K562 (cell line): ENCODE results near the gene ARFRP1. TPM values are rescaled to one million over a fixed set of nuclear protein-coding genes. Genes with fewer than 3 reads are reported as not detected.

Experiments
- ATF6 ChIP-seq: sonication (generic); formaldehyde crosslinking; IDR thresholded peaks from 2 replicates; pipeline ENCODE4 v1.4.0; 2020; ENCODE audit warnings: mild to moderate bottlenecking, missing genetic modification reagents
- ATF7 ChIP-seq: fragments of 450-650 bp; IDR thresholded peaks from 2 replicates; pipeline ENCODE4 v1.7.1; 2014; ENCODE audit warnings: mild to moderate bottlenecking, moderate library complexity
- BHLHE40 ChIP-seq: IDR thresholded peaks from 2 replicates; pipeline ENCODE4 v1.6.1; 2011; ENCODE audit warnings: low read length, improper control_type of control experiment
- FOXK2 ChIP-seq, 2 experiments: fragments of 450-650 bp; IDR thresholded peaks in 1 of 2; conservative IDR thresholded peaks in 1 of 2; 2 replicates each; pipeline ENCODE4 v1.6.1; 2016; ENCODE audit warnings: low read depth in 2 of 2, mild to moderate bottlenecking in 1 of 2
- FOXM1 ChIP-seq, 2 experiments: fragments of 450-650 bp in 1 of 2; sonication (generic) in 1 of 2; formaldehyde crosslinking in 1 of 2; IDR thresholded peaks; 2 replicates each; pipeline versions ENCODE4 v1.6.1 to v1.9.0; 2017 to 2022; ENCODE audit warnings: low read depth in 2 of 2, mild to moderate bottlenecking in 2 of 2, missing genetic modification reagents in 1 of 2, moderate library complexity in 1 of 2
- HMGN3 ChIP-seq: IDR thresholded peaks from 2 replicates; pipeline ENCODE4 v1.6.1; 2011; ENCODE audit warnings: borderline replicate concordance, low read depth, mild to moderate bottlenecking, mixed read lengths, low read length; ENCODE audit not compliant: insufficient read length; ENCODE audit errors: extremely low read depth
- L3MBTL2 ChIP-seq: fragments of 450-650 bp; IDR thresholded peaks from 2 replicates; pipeline ENCODE4 v1.6.1; 2016; ENCODE audit warnings: mild to moderate bottlenecking, moderate library complexity
- POLR2G ChIP-seq: fragments of 200-400 bp; formaldehyde crosslinking; IDR thresholded peaks from 2 replicates; pipeline ENCODE4 v1.6.1; 2017; ENCODE audit warnings: low read depth, mild to moderate bottlenecking, antibody characterized with exemption, low read length, moderate library complexity
- RBM22 ChIP-seq: fragments of 200-400 bp; formaldehyde crosslinking; IDR thresholded peaks from 2 replicates; pipeline ENCODE4 v1.6.1; 2018; ENCODE audit warnings: low read length, low read depth; ENCODE audit not compliant: poor library complexity, severe bottlenecking
- SETDB1 ChIP-seq: IDR thresholded peaks from one replicate; pipeline ENCODE4 v1.6.1; 2012; ENCODE audit warnings: low read length, control low read depth, inconsistent platforms
- SIX5 ChIP-seq, 2 experiments: IDR thresholded peaks; 2 replicates each; pipeline ENCODE4 v1.6.1; 2011; ENCODE audit warnings: low read length in 2 of 2, borderline replicate concordance in 1 of 2, low read depth in 1 of 2, mild to moderate bottlenecking in 1 of 2, moderate library complexity in 1 of 2; ENCODE audit not compliant: insufficient read depth in 1 of 2
- SMARCC2 ChIP-seq: fragments of 450-650 bp; IDR thresholded peaks from 2 replicates; pipeline ENCODE4 v1.6.1; 2017; ENCODE audit warnings: antibody characterized with exemption, moderate library complexity, mild to moderate bottlenecking, low read depth
- TEAD4 ChIP-seq, 2 experiments: sonication (generic) in 1 of 2; formaldehyde crosslinking in 1 of 2; IDR thresholded peaks; 2 replicates each; pipeline versions ENCODE4 v1.6.1 to v1.8.0; 2012 to 2022; ENCODE audit warnings: borderline replicate concordance in 1 of 2, inconsistent platforms in 1 of 2, low read length in 1 of 2, mild to moderate bottlenecking in 1 of 2, missing genetic modification reagents in 1 of 2
- THAP7 ChIP-seq: fragments of 250-450 bp; sonication (Bioruptor Pico); IDR thresholded peaks from 2 replicates; pipeline ENCODE4 v1.5.0; 2021
- TRIM25 ChIP-seq: fragments of 450-650 bp; IDR thresholded peaks from 2 replicates; pipeline ENCODE4 v1.7.0; 2016; ENCODE audit warnings: borderline replicate concordance
- UBTF ChIP-seq, 2 experiments: IDR thresholded peaks; 2 replicates each; pipeline ENCODE4 v1.6.1; 2012; ENCODE audit warnings: improper control_type of control experiment in 2 of 2, low read depth in 2 of 2, low read length in 2 of 2, borderline replicate concordance in 1 of 2
- ZNF263 ChIP-seq: sonication (generic); formaldehyde crosslinking; IDR thresholded peaks from 2 replicates; pipeline ENCODE4 v1.8.0; 2022; ENCODE audit warnings: mild to moderate bottlenecking, missing genetic modification reagents, borderline replicate concordance
- ZNF583 ChIP-seq: fragments of 250-450 bp; sonication (Bioruptor Pico); IDR thresholded peaks from 2 replicates; pipeline ENCODE4 v1.4.0; 2020
- polyA plus RNA-seq, 8 experiments: library from polyadenylated mRNA; depleted of rRNA in 4 of 8; stranded (reverse) in 5 of 8; unstranded in 3 of 8; fragments of >200 nt; fragmentation: Nextera tagmentation in 2 of 8; fragmentation: Illumina TruSeq in 1 of 8; extraction: Ambion mirVana in 2 of 8; extraction: Trizol in 1 of 8; gene quantifications; 2 replicates each; pipeline versions ENCODE4 v1.2.1 to v1.2.3, GENCODE V29; 2011 to 2014; ENCODE audit warnings: inconsistent platforms in 1 of 8, missing spikeins in 1 of 8
- total RNA-seq, 7 experiments: library from RNA; depleted of rRNA in 6 of 7; stranded (reverse); fragments of >200 nt in 6 of 7; fragmentation: Illumina TruSeq in 2 of 7; extraction: Trizol in 2 of 7; gene quantifications; 2 replicates each; pipeline versions ENCODE4 v1.2.1 to v1.2.3, GENCODE V29; 2011 to 2021; ENCODE audit warnings: low replicate concordance in 1 of 7

Gene ARFRP1
- total and polyA plus RNA-seq, 9 of the 15 experiments (the other 6 are each of a cell fraction or from before 2014, with no cell fraction given): 2.2 to 78.9 (median 37.3) TPM

GRCh38 chr20:63740627-63741353, 33.0 kb upstream of the ARFRP1 start (continued):
- TF ChIP-seq ATF6 (CRISPR knock-in tag) (peak; percentile 60; the same call in 1 of the 2 replicates), HMGN3 (no peak), L3MBTL2 (0 out of 2 replicates have a peak, but pooled peaks have one; percentile 54), TRIM25 (no peak), UBTF (IDR thresholded peaks at IDR 0.05; ENCODE audit: borderline replicate concordance in 1 of 2, low read depth in 2 of 2, low read length in 2 of 2) (peak; percentile 50 to 68; a peak in 2 of 4 replicates), RBM22 (peak; percentile 54), BHLHE40 (peak; percentile 75), POLR2G (peak; percentile 66), SMARCC2 (no peak), SETDB1 (no peak), ZNF263 (CRISPR knock-in tag) (peak; percentile 29; the same call in 1 of the 2 replicates), SIX5 (IDR thresholded peaks at IDR 0.05; ENCODE audit: borderline replicate concordance in 1 of 2, insufficient read depth in 1 of 2, low read depth in 1 of 2, low read length in 2 of 2) (no peak), ZNF583 (CRISPR knock-in tag) (no peak), THAP7 (CRISPR knock-in tag) (no peak), TEAD4 (IDR thresholded peaks at IDR 0.05; ENCODE audit: low read length) (0 out of 2 replicates have a peak, but pooled peaks have one; percentile 5), TEAD4 (CRISPR knock-in tag; IDR thresholded peaks at IDR 0.05; ENCODE audit: borderline replicate concordance) (0 out of 2 replicates have a peak, but pooled peaks have one; percentile 29), FOXK2 (conservative IDR thresholded peaks at IDR 0.05 in 1 of 2, IDR thresholded peaks at IDR 0.05 in 1 of 2; ENCODE audit: low read depth in 2 of 2) (no peak), ATF7 (peak; percentile 46), FOXM1 (IDR thresholded peaks at IDR 0.05; ENCODE audit: low read depth) (no peak), FOXM1 (CRISPR knock-in tag; IDR thresholded peaks at IDR 0.05; ENCODE audit: low read depth) (peak; percentile 33; the same call in 1 of the 2 replicates)
